ENCODE data around the gene TMEM86A. TPM values are rescaled to one million over a fixed set of nuclear protein-coding genes. Genes with fewer than 3 reads are reported as not detected.

The TMEM86A gene
- total RNA-seq, 2 experiments from 2014 or later, result 0.92 to 2.7 TPM

DNA sequence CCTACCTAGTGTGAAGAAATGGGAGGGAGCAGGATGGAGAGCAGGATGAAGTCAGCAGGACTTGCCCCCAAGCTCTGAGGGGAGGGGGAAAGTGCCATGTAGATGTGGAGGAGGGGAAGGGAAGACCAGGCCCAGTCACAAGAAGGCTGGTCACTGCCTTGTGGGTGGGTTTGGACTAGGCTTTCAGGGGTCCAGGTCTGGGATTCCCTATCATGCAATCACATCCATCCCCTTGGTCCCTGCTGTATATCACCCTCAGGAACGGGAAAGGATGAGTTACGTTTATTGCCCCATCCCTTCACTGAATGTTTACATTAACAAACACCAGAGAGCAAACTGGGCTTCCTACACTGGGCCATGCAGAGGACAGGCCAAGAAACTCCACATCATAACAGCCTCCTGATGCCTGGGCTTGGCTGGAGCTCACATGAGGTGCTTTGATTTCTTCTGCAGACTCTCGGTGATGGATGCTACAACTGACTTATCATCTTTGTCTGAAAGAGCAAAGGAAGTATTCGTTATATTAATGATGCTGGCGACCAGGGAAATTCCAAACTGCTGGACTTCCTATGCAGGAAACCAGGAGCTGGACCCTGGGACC lies 5.6 kb downstream of the TMEM86A start:
- Histone ChIP-seq H3K9me3 (ENCODE audit: low read length) (no peaks in the 10 kb centered on the region), H3K27ac (ENCODE audit: low read depth, low read length, poor library complexity, severe bottlenecking) (no peak overlapping the region), H3K9me2 (ENCODE audit: insufficient read depth, low read length) (no peaks in the 10 kb centered on the region), H3K4me1 (ENCODE audit: insufficient read depth, low read length, poor library complexity, severe bottlenecking) (peaks cover 7% of the 10 kb centered on the region), H3K4me2 (ENCODE audit: low read length) (no peak overlapping the region), H3K36me3 (ENCODE audit: insufficient read depth, low read length) (no peaks in the 10 kb centered on the region), H2AFZ (ENCODE audit: low read length) (no peak overlapping the region), H3K4me3 (ENCODE audit: low read depth, low read length, poor library complexity, severe bottlenecking) (no peak overlapping the region), H4K20me1 (ENCODE audit: insufficient read depth, low read length) (no peaks in the 10 kb centered on the region), H3K79me2 (ENCODE audit: insufficient read depth, low read depth, low read length) (no peaks in the 10 kb centered on the region)
- POLR2A ChIA-PET, result no interaction called here
- DNase-seq (ENCODE audit: low spot score), result no peak
- BruUV-seq (replicated peaks), result no TSS peak
- TF ChIP-seq, protein P1, sequence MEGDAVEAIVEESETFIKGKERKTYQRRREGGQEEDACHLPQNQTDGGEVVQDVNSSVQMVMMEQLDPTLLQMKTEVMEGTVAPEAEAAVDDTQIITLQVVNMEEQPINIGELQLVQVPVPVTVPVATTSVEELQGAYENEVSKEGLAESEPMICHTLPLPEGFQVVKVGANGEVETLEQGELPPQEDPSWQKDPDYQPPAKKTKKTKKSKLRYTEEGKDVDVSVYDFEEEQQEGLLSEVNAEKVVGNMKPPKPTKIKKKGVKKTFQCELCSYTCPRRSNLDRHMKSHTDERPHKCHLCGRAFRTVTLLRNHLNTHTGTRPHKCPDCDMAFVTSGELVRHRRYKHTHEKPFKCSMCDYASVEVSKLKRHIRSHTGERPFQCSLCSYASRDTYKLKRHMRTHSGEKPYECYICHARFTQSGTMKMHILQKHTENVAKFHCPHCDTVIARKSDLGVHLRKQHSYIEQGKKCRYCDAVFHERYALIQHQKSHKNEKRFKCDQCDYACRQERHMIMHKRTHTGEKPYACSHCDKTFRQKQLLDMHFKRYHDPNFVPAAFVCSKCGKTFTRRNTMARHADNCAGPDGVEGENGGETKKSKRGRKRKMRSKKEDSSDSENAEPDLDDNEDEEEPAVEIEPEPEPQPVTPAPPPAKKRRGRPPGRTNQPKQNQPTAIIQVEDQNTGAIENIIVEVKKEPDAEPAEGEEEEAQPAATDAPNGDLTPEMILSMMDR (conservative IDR thresholded peaks at IDR 0.05; ENCODE audit: low read length), result no peak
- no peak for TF ChIP-seq EZH2phosphoT487 (IDR thresholded peaks at IDR 0.05; ENCODE audit: borderline replicate concordance, low read depth, low read length)
- intact Hi-C loops (cut with micrococcal nuclease; ENCODE audit: unreplicated experiment), result no loop called here
- CTCF ChIA-PET (ENCODE audit: unreplicated experiment), result no interaction called here

DNA sequence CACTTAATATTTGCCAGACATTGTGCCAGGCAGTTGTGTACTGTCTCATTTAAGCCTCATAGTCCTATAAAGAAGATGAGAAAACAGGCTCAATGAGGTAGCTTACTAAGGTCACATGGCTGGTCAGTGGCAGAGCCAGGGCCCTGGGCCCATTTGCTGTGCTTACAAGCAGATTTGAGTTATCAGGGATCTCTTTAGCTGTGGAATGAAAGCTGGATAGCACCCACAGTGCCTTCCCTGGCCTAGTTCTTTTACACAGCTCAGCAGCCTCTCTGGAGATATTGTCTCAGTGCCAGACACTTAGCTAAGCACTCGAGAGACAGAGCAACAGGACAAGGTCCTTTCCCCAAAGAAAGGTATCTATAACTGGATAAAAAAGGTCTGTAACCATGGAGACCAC lies 6.1 kb downstream of the TMEM86A start:
- no peak for TF ChIP-seq EZH2phosphoT487 (IDR thresholded peaks at IDR 0.05; ENCODE audit: borderline replicate concordance, low read depth, low read length)
- TF ChIP-seq, protein P1 (conservative IDR thresholded peaks at IDR 0.05; ENCODE audit: low read length), result no peak
- CTCF ChIA-PET (ENCODE audit: unreplicated experiment), result no interaction called here
- H3K9me3 ChIP-seq (ENCODE audit: low read length), result no peaks in the 10 kb centered on the region
- no peak for DNase-seq (ENCODE audit: low spot score)
- no peaks in the 10 kb centered on the region for H3K9me2 ChIP-seq (ENCODE audit: insufficient read depth, low read length)
- peaks cover 2% of the 10 kb centered on the region for H3K4me1 ChIP-seq (ENCODE audit: insufficient read depth, low read length, poor library complexity, severe bottlenecking)
- H3K79me2 ChIP-seq (ENCODE audit: insufficient read depth, low read depth, low read length), result no peaks in the 10 kb centered on the region
- no TSS peak for BruUV-seq (replicated peaks)
- intact Hi-C loops (cut with micrococcal nuclease; ENCODE audit: unreplicated experiment), result no loop called here
- H3K36me3 ChIP-seq (ENCODE audit: insufficient read depth, low read length), result no peaks in the 10 kb centered on the region
- H2AFZ ChIP-seq (ENCODE audit: low read length), result no peak overlapping the region
- H4K20me1 ChIP-seq (ENCODE audit: insufficient read depth, low read length), result no peaks in the 10 kb centered on the region
- H3K27ac ChIP-seq (ENCODE audit: low read depth, low read length, poor library complexity, severe bottlenecking), result no peak overlapping the region
- H3K4me2 ChIP-seq (ENCODE audit: low read length), result no peak overlapping the region
- POLR2A ChIA-PET, result no interaction called here
- H3K4me3 ChIP-seq (ENCODE audit: low read depth, low read length, poor library complexity, severe bottlenecking), result no peak overlapping the region

DNA sequence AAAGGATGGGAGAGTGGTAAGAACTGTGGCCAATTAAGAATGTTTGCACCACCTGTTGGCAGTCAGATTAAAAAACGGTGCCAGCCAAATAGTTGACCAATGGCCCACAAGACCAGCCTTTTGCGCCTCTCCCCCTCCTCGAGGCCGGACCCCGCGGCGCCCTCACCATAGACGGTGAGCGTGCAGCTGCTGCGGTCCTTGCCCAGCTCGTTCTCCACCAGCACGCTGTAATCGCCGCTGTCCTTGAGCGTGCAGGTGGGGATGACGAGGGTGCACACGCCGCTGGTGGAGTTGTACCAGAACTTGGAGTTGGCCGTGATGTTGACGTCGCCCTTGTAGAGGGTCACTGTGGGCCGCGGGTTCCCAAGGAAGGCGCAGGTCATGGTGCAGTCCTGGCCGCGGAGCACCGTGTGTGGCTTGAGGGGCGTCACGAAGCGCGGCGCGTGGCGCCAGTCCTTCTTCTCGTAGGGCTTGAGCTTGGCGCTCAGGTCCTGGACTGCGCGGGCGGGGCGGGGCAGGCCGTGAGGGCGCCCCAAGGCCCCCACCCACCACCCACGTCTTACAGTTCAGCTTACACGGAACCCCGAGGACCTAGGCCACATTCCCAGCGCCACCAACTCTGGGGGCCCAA lies 7.2 kb downstream of the TMEM86A start:
- Histone ChIP-seq H3K4me2 (ENCODE audit: low read length) (no peak overlapping the region), H4K20me1 (ENCODE audit: insufficient read depth, low read length) (no peaks in the 10 kb centered on the region), H3K9me2 (ENCODE audit: insufficient read depth, low read length) (no peaks in the 10 kb centered on the region), H3K36me3 (ENCODE audit: insufficient read depth, low read length) (no peaks in the 10 kb centered on the region), H3K79me2 (ENCODE audit: insufficient read depth, low read depth, low read length) (no peaks in the 10 kb centered on the region), H3K27ac (ENCODE audit: low read depth, low read length, poor library complexity, severe bottlenecking) (no peak overlapping the region), H2AFZ (ENCODE audit: low read length) (no peak overlapping the region), H3K4me3 (ENCODE audit: low read depth, low read length, poor library complexity, severe bottlenecking) (no peak overlapping the region), H3K4me1 (ENCODE audit: insufficient read depth, low read length, poor library complexity, severe bottlenecking) (no peaks in the 10 kb centered on the region), H3K9me3 (ENCODE audit: low read length) (no peaks in the 10 kb centered on the region)
- DNase-seq (ENCODE audit: low spot score), result no peak
- no peak for TF ChIP-seq EZH2phosphoT487 (IDR thresholded peaks at IDR 0.05; ENCODE audit: borderline replicate concordance, low read depth, low read length)
- TF ChIP-seq, protein P1 (conservative IDR thresholded peaks at IDR 0.05; ENCODE audit: low read length), result no peak
- BruUV-seq (replicated peaks), result no TSS peak
- ChIA-PET POLR2A (no interaction called here), CTCF (ENCODE audit: unreplicated experiment) (no interaction called here)
- intact Hi-C loops (cut with micrococcal nuclease; ENCODE audit: unreplicated experiment), result no loop called here

Measured in OCI-LY7 (cell line).